SU-DHL-6 (cell line): ENCODE results near the gene MPZL3.

Experiments
- H2AFZ ChIP-seq: fragments of 200-600 bp; sonication (generic); 2 replicates; pipeline ENCODE4 v1.6.1; 2014; ENCODE audit warnings: low read depth, mild to moderate bottlenecking, moderate library complexity, mixed read lengths, antibody characterized with exemption, low read length; ENCODE audit not compliant: severe bottlenecking
- H3F3A ChIP-seq: fragments of 200-600 bp; shearing (Covaris generic); 2 replicates; pipeline ENCODE4 v1.6.0; 2016; ENCODE audit warnings: antibody characterized with exemption, mild to moderate bottlenecking; ENCODE audit not compliant: insufficient read depth
- H3K27ac ChIP-seq: fragments of 200-600 bp; sonication (generic); 2 replicates; pipeline ENCODE4 v1.5.1; 2016; ENCODE audit warnings: low read depth, mild to moderate bottlenecking, low read length, moderate library complexity, mixed read lengths
- H3K27me3 ChIP-seq: fragments of 200-600 bp; sonication (generic), shearing (Covaris generic); 2 replicates; pipeline ENCODE4 v1.6.0; 2014; ENCODE audit warnings: mild to moderate bottlenecking, low read length
- H3K36me3 ChIP-seq: fragments of 200-600 bp; sonication (generic); 2 replicates; pipeline ENCODE4 v1.6.1; 2014; ENCODE audit warnings: mild to moderate bottlenecking, low read length, mixed read lengths
- H3K4me2 ChIP-seq: fragments of 300-600, 200-600 bp; shearing (Covaris generic), sonication (generic); 2 replicates; pipeline ENCODE4 v1.6.0; 2014; ENCODE audit warnings: low read length, low read depth, mild to moderate bottlenecking; ENCODE audit not compliant: poor library complexity, severe bottlenecking
- H3K4me3 ChIP-seq: fragments of 200-600 bp; sonication (generic); 2 replicates; pipeline ENCODE4 v1.5.1; 2014; ENCODE audit warnings: antibody characterized with exemption, low read length, mild to moderate bottlenecking, mixed read lengths; ENCODE audit not compliant: insufficient read depth, poor library complexity, severe bottlenecking
- H3K79me2 ChIP-seq: fragments of 200-600 bp; sonication (generic); 2 replicates; pipeline ENCODE4 v1.6.1; 2014; ENCODE audit warnings: mild to moderate bottlenecking, low read length, moderate library complexity; ENCODE audit not compliant: insufficient read depth
- H3K9ac ChIP-seq: fragments of 200-600 bp; sonication (generic); 2 replicates; pipeline ENCODE4 v1.7.0; 2014; ENCODE audit warnings: mild to moderate bottlenecking, low read length
- H3K9me2 ChIP-seq: fragments of 200-600 bp; sonication (generic); replicated peaks from 2 replicates; pipeline ENCODE4 v1.6.1; 2014; ENCODE audit warnings: low read length; ENCODE audit not compliant: insufficient read depth
- H3K9me3 ChIP-seq: fragments of 200-600 bp; sonication (generic); 2 replicates; pipeline ENCODE4 v1.6.1; 2014; ENCODE audit warnings: low read length, mixed read lengths; ENCODE audit not compliant: insufficient read depth
- H4K20me1 ChIP-seq: fragments of 200-600 bp; sonication (generic); 2 replicates; pipeline ENCODE4 v1.6.1; 2014; ENCODE audit warnings: low read depth, mild to moderate bottlenecking, antibody characterized with exemption, low read length, moderate library complexity, mixed read lengths
- CTCF ChIP-seq: fragments of 200-600 bp; sonication (generic); IDR thresholded peaks from one replicate; pipeline ENCODE4 v1.5.1; 2017; ENCODE audit warnings: antibody characterized with exemption, mild to moderate bottlenecking, low read length, moderate library complexity; ENCODE audit not compliant: insufficient read depth, poor library complexity, severe bottlenecking
- EZH2phosphoT487 ChIP-seq: fragments of 200-600 bp; sonication (generic), shearing (Covaris generic); conservative IDR thresholded peaks from 2 replicates; pipeline ENCODE4 v1.6.1; 2018; ENCODE audit warnings: mild to moderate bottlenecking, antibody characterized with exemption, low read length, moderate library complexity, mixed read lengths

MPZL3 gene

GRCh38 chr11:118201966-118202365 is 50.2 kb downstream of the MPZL3 start:
- H3F3A ChIP-seq, result no peaks in the 10 kb centered on the region
- no peak overlapping the region for H3K27ac ChIP-seq
- no peaks in the 10 kb centered on the region for H3K9me3 ChIP-seq
- no peaks in the 10 kb centered on the region for H4K20me1 ChIP-seq
- no peaks in the 10 kb centered on the region for H3K9me2 ChIP-seq
- no peaks in the 10 kb centered on the region for H3K79me2 ChIP-seq
- no peak overlapping the region for H3K4me3 ChIP-seq
- H3K4me2 ChIP-seq, result no peak overlapping the region
- no peak overlapping the region for H2AFZ ChIP-seq
- H3K36me3 ChIP-seq, result no peaks in the 10 kb centered on the region
- H3K9ac ChIP-seq, result no peak overlapping the region
- H3K27me3 ChIP-seq, result no peaks in the 10 kb centered on the region
- TF ChIP-seq EZH2phosphoT487 (no peak), CTCF (no peak)

- no peak overlapping the region for H3K4me3 ChIP-seq
- H4K20me1 ChIP-seq, result no peaks in the 10 kb centered on the region
- no peak overlapping the region for H3K9ac ChIP-seq
- no peak overlapping the region for H2AFZ ChIP-seq
- no peaks in the 10 kb centered on the region for H3K9me2 ChIP-seq
- H3K4me2 ChIP-seq, result no peak overlapping the region
- H3K27me3 ChIP-seq, result no peaks in the 10 kb centered on the region
- no peak overlapping the region for H3K27ac ChIP-seq
- no peaks in the 10 kb centered on the region for H3F3A ChIP-seq
- TF ChIP-seq CTCF (no peak), EZH2phosphoT487 (no peak)
- H3K36me3 ChIP-seq, result no peaks in the 10 kb centered on the region
- no peaks in the 10 kb centered on the region for H3K9me3 ChIP-seq
- H3K79me2 ChIP-seq, result no peaks in the 10 kb centered on the region
Observed at GRCh38 chr11:118200901-118201680, 51.1 kb downstream of the MPZL3 start.

GRCh38 chr11:118200497-118200896 is 51.7 kb downstream of the MPZL3 start:
- Histone ChIP-seq H3K79me2 (no peaks in the 10 kb centered on the region), H3K4me2 (no peak overlapping the region), H3K27me3 (no peaks in the 10 kb centered on the region), H3K27ac (no peak overlapping the region), H3K9ac (no peak overlapping the region), H3K9me2 (no peaks in the 10 kb centered on the region), H3K4me3 (no peak overlapping the region), H4K20me1 (no peaks in the 10 kb centered on the region), H2AFZ (no peak overlapping the region), H3K36me3 (no peaks in the 10 kb centered on the region), H3F3A (no peaks in the 10 kb centered on the region), H3K9me3 (no peaks in the 10 kb centered on the region)
- TF ChIP-seq CTCF, result no peak
- TF ChIP-seq EZH2phosphoT487, result no peak
